HG02852 (cell line): ENCODE data around the gene MRTFB.

Experiments used
- ATAC-seq: cut with Tn5 transposase; IDR thresholded peaks from one replicate; pipeline ENCODE4 v1.9.1; 2021; ENCODE audit warnings: mild to moderate bottlenecking, moderate library complexity; ENCODE audit not compliant: unreplicated experiment

MRTFB gene

GRCh38 chr16:14063618-14064581, 7.2 kb upstream of the MRTFB start:
- ATAC-seq = no peak

GRCh38 chr16:14069818-14070217, 1.3 kb upstream of the MRTFB start:
- ATAC-seq = no peak

- ATAC-seq = peak; percentile 26
Measured at GRCh38 chr16:14070555-14070876, 603 bp upstream of the MRTFB start.

- ATAC-seq = peak; percentile 29
Measured at GRCh38 chr16:14071576-14072271, 605 bp downstream of the MRTFB start.

GRCh38 chr16:14072360-14072759, 1.2 kb downstream of the MRTFB start:
- ATAC-seq = no peak

- ATAC-seq = no peak
Measured at GRCh38 chr16:14074544-14074943, 3.4 kb downstream of the MRTFB start.

GRCh38 chr16:14077918-14078317, 6.8 kb downstream of the MRTFB start:
- no peak for ATAC-seq

- no peak for ATAC-seq
Measured at GRCh38 chr16:14086477-14086876, 15.4 kb downstream of the MRTFB start.

- ATAC-seq = no peak
Measured at GRCh38 chr16:14087181-14087580, 16.1 kb downstream of the MRTFB start.

GRCh38 chr16:14087590-14088154, 16.6 kb downstream of the MRTFB start:
- ATAC-seq = no peak

- ATAC-seq = no peak
Measured at GRCh38 chr16:14088155-14088753, 17.1 kb downstream of the MRTFB start.

- ATAC-seq = no peak
Measured at GRCh38 chr16:14089283-14089823, 18.2 kb downstream of the MRTFB start.

GRCh38 chr16:14092561-14092960, 21.4 kb downstream of the MRTFB start:
- no peak for ATAC-seq

- ATAC-seq = no peak
Measured at GRCh38 chr16:14095883-14096551, 24.9 kb downstream of the MRTFB start.

GRCh38 chr16:14097182-14097959, 26.3 kb downstream of the MRTFB start:
- ATAC-seq = no peak

- no peak for ATAC-seq
Measured at GRCh38 chr16:14098081-14098480, 27.0 kb downstream of the MRTFB start.

GRCh38 chr16:14100825-14101224, 29.7 kb downstream of the MRTFB start:
- no peak for ATAC-seq

- no peak for ATAC-seq
Measured at GRCh38 chr16:14101415-14101814, 30.3 kb downstream of the MRTFB start.

- no peak for ATAC-seq
Measured at GRCh38 chr16:14102925-14103720, 32.0 kb downstream of the MRTFB start.
